ENCODE data around the gene KIF5A. TPM values are rescaled to one million over a fixed set of nuclear protein-coding genes. Genes with fewer than 3 reads are reported as not detected.

Gene KIF5A
- total and polyA plus RNA-seq, 2 of the 13 experiments (the other 11 are each of a cell fraction or from before 2014, with no cell fraction given), result 1.6 to 11.9 TPM

GRCh38 chr12:57590864-57591781 lies 41.3 kb downstream of the KIF5A start, which contains the start of gene PIP4K2C (continued):
- TF ChIP-seq ZFP36 (IDR thresholded peaks at IDR 0.05; ENCODE audit: borderline replicate concordance, low read depth, low read length, partially characterized antibody), result no peak
- TF ChIP-seq FOXP1 (IDR thresholded peaks at IDR 0.05), result no peak
- TF ChIP-seq FOXP1 (CRISPR knock-in tag; IDR thresholded peaks at IDR 0.05), result no peak
- 0 out of 2 replicates have a peak, but pooled peaks have one; percentile 24 for TF ChIP-seq ZNF691 (CRISPR knock-in tag; IDR thresholded peaks at IDR 0.05; ENCODE audit: borderline replicate concordance, low read depth)
- TF ChIP-seq ZNF644 (CRISPR knock-in tag; IDR thresholded peaks at IDR 0.05; ENCODE audit: low read depth), result no peak
- TF ChIP-seq, protein P1, sequence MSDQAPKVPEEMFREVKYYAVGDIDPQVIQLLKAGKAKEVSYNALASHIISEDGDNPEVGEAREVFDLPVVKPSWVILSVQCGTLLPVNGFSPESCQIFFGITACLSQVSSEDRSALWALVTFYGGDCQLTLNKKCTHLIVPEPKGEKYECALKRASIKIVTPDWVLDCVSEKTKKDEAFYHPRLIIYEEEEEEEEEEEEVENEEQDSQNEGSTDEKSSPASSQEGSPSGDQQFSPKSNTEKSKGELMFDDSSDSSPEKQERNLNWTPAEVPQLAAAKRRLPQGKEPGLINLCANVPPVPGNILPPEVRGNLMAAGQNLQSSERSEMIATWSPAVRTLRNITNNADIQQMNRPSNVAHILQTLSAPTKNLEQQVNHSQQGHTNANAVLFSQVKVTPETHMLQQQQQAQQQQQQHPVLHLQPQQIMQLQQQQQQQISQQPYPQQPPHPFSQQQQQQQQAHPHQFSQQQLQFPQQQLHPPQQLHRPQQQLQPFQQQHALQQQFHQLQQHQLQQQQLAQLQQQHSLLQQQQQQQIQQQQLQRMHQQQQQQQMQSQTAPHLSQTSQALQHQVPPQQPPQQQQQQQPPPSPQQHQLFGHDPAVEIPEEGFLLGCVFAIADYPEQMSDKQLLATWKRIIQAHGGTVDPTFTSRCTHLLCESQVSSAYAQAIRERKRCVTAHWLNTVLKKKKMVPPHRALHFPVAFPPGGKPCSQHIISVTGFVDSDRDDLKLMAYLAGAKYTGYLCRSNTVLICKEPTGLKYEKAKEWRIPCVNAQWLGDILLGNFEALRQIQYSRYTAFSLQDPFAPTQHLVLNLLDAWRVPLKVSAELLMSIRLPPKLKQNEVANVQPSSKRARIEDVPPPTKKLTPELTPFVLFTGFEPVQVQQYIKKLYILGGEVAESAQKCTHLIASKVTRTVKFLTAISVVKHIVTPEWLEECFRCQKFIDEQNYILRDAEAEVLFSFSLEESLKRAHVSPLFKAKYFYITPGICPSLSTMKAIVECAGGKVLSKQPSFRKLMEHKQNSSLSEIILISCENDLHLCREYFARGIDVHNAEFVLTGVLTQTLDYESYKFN (CRISPR knock-in tag; conservative IDR thresholded peaks at IDR 0.05), result no peak
- no peak; the same call in 1 of the 2 replicates for TF ChIP-seq RXRA (CRISPR knock-in tag; IDR thresholded peaks at IDR 0.05)
- peak; percentile 87 for TF ChIP-seq RBFOX2 (IDR thresholded peaks at IDR 0.05; ENCODE audit: low read depth, low read length)
- no peak for TF ChIP-seq MYNN (CRISPR knock-in tag; IDR thresholded peaks at IDR 0.05; ENCODE audit: low read depth)
- TF ChIP-seq ZNF446 (CRISPR knock-in tag; IDR thresholded peaks at IDR 0.05), result no peak
- TF ChIP-seq IRF1 (CRISPR knock-in tag; IDR thresholded peaks at IDR 0.05; ENCODE audit: low read depth), result no peak
- TF ChIP-seq ZNF142 (CRISPR knock-in tag; IDR thresholded peaks at IDR 0.05), result no peak
- no peak for TF ChIP-seq SOX5 (CRISPR knock-in tag; IDR thresholded peaks at IDR 0.05; ENCODE audit: borderline replicate concordance)
- TF ChIP-seq KLF13 (CRISPR knock-in tag; IDR thresholded peaks at IDR 0.05), result no peak
- no peak for TF ChIP-seq HMG20B (CRISPR knock-in tag; conservative IDR thresholded peaks at IDR 0.05)
- peak; percentile 50 for TF ChIP-seq ZNF331 (CRISPR knock-in tag; IDR thresholded peaks at IDR 0.05)
- no peak for TF ChIP-seq ZSCAN31 (CRISPR knock-in tag; IDR thresholded peaks at IDR 0.05; ENCODE audit: low read depth)
- no peak for TF ChIP-seq PCBP2 (optimal IDR thresholded peaks at IDR 0.05; ENCODE audit: low read depth, low read length, poor library complexity, severe bottlenecking)
- no peak for TF ChIP-seq ZNF484 (CRISPR knock-in tag; IDR thresholded peaks at IDR 0.05; ENCODE audit: borderline replicate concordance, low read depth)
